H1 (cell line): ENCODE measurements around the gene ITFG2. TPM values are rescaled to one million over a fixed set of nuclear protein-coding genes. Genes with fewer than 3 reads are reported as not detected.
A peak's percentile ranks its signal among the peaks of the same experiment; 100 is the strongest.

Experiments
- CTCF ChIA-PET: fragments of 300-600 bp; sonication (Branson Sonifier 250); formaldehyde crosslinking; loops from one replicate; lab custom pipeline; 2021; ENCODE audit not compliant: partially characterized antibody; lab: Charles Lee
- POLR2A ChIA-PET: fragments of 300-600 bp; sonication (Branson Sonifier 250); formaldehyde crosslinking; loops from one replicate; lab custom pipeline; 2021; ENCODE audit warnings: inconsistent platforms; ENCODE audit not compliant: partially characterized antibody; lab: Charles Lee
- DNase-seq, 2 experiments: peaks; one replicate each; pipeline versions ENCODE4 v3.0.0 to v3.0.0-alpha.2; 2010 to 2022; ENCODE audit warnings: low spot score in 2 of 2, low read depth in 1 of 2, mixed read lengths in 1 of 2
- FAIRE-seq: peaks from 2 replicates; lab custom pipeline; 2011; peaks lifted over from hg19 to GRCh38; lab: Jason Lieb, UNC
- H2AFZ ChIP-seq: 2 replicates; pipeline ENCODE4 v1.8.1; 2012; ENCODE audit warnings: low read length, inconsistent platforms
- H2AK5ac ChIP-seq: 2 replicates; pipeline ENCODE4 v1.6.1; 2013; ENCODE audit warnings: low read depth, low read length
- H2BK120ac ChIP-seq: replicated peaks from 2 replicates; pipeline ENCODE3; 2013; ENCODE audit warnings: low read depth, low read length, inconsistent platforms
- H2BK12ac ChIP-seq: 2 replicates; pipeline ENCODE4 v1.6.1; 2013; ENCODE audit warnings: low read depth, low read length
- H2BK15ac ChIP-seq: 2 replicates; pipeline ENCODE4 v1.6.1; 2013; ENCODE audit warnings: low read length
- H2BK20ac ChIP-seq: 2 replicates; pipeline ENCODE4 v1.6.1; 2013; ENCODE audit warnings: low read length
- H2BK5ac ChIP-seq: 2 replicates; pipeline ENCODE4 v1.6.1; 2013; ENCODE audit warnings: low read depth, low read length
- H3K14ac ChIP-seq: 2 replicates; pipeline ENCODE4 v1.6.1; 2013; ENCODE audit warnings: inconsistent platforms; ENCODE audit not compliant: insufficient read length
- H3K18ac ChIP-seq: 2 replicates; pipeline ENCODE4 v1.6.1; 2013; ENCODE audit warnings: low read length; ENCODE audit errors: extremely low read depth
- H3K23ac ChIP-seq: 2 replicates; pipeline ENCODE4 v1.6.1; 2013; ENCODE audit warnings: inconsistent platforms; ENCODE audit not compliant: insufficient read length
- H3K23me2 ChIP-seq: 2 replicates; pipeline ENCODE4 v1.6.1; 2013; ENCODE audit warnings: low read depth, low read length
- H3K27ac ChIP-seq: 2 replicates; pipeline ENCODE4 v1.6.1; 2011; ENCODE audit warnings: low read depth, low read length, inconsistent platforms
- H3K27me3 ChIP-seq, 4 experiments: replicated peaks in 1 of 4; 1 replicate in 1 of 4; 2 replicates in 3 of 4; pipeline versions ENCODE4 v1.6.1 to v1.8.1; 2011 to 2013; ENCODE audit warnings: low read length in 3 of 4, mild to moderate bottlenecking in 3 of 4, inconsistent platforms in 2 of 4, mixed read lengths in 2 of 4, moderate library complexity in 1 of 4; ENCODE audit not compliant: control insufficient read depth in 3 of 4, insufficient read depth in 3 of 4; ENCODE audit errors: extremely low read depth in 1 of 4
- H3K36me3 ChIP-seq, 4 experiments: 2 replicates each; pipeline versions ENCODE4 v1.6.1 to v1.8.1; 2011 to 2013; ENCODE audit warnings: mild to moderate bottlenecking in 4 of 4, low read length in 3 of 4, moderate library complexity in 2 of 4, control low read depth in 1 of 4, inconsistent platforms in 1 of 4; ENCODE audit not compliant: insufficient read depth in 4 of 4, control insufficient read depth in 2 of 4
- H3K4ac ChIP-seq: replicated peaks from 2 replicates; pipeline ENCODE3; 2013; ENCODE audit warnings: low read length, low read depth, mixed read lengths, inconsistent platforms; ENCODE audit not compliant: insufficient read length
- H3K4me1 ChIP-seq, 4 experiments: replicated peaks in 1 of 4; 1 replicate in 1 of 4; 2 replicates in 3 of 4; pipeline versions ENCODE4 v1.6.1 to v1.8.1; 2011 to 2013; ENCODE audit warnings: low read length in 3 of 4, inconsistent platforms in 2 of 4, mixed read lengths in 1 of 4; ENCODE audit not compliant: insufficient read depth in 4 of 4, control insufficient read depth in 3 of 4
- H3K4me2 ChIP-seq, 2 experiments: 2 replicates each; pipeline versions ENCODE4 v1.6.1 to v1.8.1; 2011 to 2013; ENCODE audit warnings: low read depth in 2 of 2, low read length in 2 of 2, control low read depth in 1 of 2, inconsistent platforms in 1 of 2, mild to moderate bottlenecking in 1 of 2; ENCODE audit not compliant: insufficient read depth in 1 of 2
- H3K4me3 ChIP-seq, 4 experiments: fragments of 200-600, 300-600 bp in 1 of 4; sonication (generic), shearing (Covaris generic), sonication (Bioruptor Twin) in 1 of 4; 2 replicates each; pipeline versions ENCODE4 v1.5.1 to v1.8.1; 2011 to 2016; ENCODE audit warnings: low read length in 4 of 4, low read depth in 3 of 4, control low read depth in 2 of 4, inconsistent platforms in 2 of 4, mild to moderate bottlenecking in 2 of 4, mixed read lengths in 1 of 4, moderate library complexity in 1 of 4; ENCODE audit not compliant: insufficient read depth in 2 of 4; ENCODE audit errors: extremely low read depth in 1 of 4
- H3K56ac ChIP-seq: replicated peaks from 2 replicates; pipeline ENCODE3; 2013; ENCODE audit warnings: low read depth, mild to moderate bottlenecking, mixed read lengths, low read length, inconsistent platforms; ENCODE audit not compliant: insufficient read length
- H3K79me1 ChIP-seq: 2 replicates; pipeline ENCODE4 v1.6.1; 2013; ENCODE audit warnings: low read depth, low read length, control low read depth
- H3K79me2 ChIP-seq, 2 experiments: 2 replicates each; pipeline versions ENCODE4 v1.6.1 to v1.8.1; 2012 to 2013; ENCODE audit warnings: low read length in 2 of 2, mild to moderate bottlenecking in 2 of 2, inconsistent platforms in 1 of 2; ENCODE audit not compliant: insufficient read depth in 2 of 2, control insufficient read depth in 1 of 2
- H3K9ac ChIP-seq, 4 experiments: replicated peaks in 1 of 4; 1 replicate in 1 of 4; 2 replicates in 3 of 4; pipeline versions ENCODE4 v1.6.1 to v1.8.1; 2011 to 2013; ENCODE audit warnings: low read depth in 3 of 4, low read length in 3 of 4, control low read depth in 2 of 4, mild to moderate bottlenecking in 2 of 4, moderate library complexity in 2 of 4, inconsistent platforms in 1 of 4; ENCODE audit errors: extremely low read depth in 1 of 4
- H3K9me3 ChIP-seq, 2 experiments: 2 replicates each; pipeline versions ENCODE4 v1.6.1 to v1.8.1; 2012 to 2013; ENCODE audit warnings: mild to moderate bottlenecking in 2 of 2, moderate library complexity in 2 of 2, control low read depth in 1 of 2, inconsistent platforms in 1 of 2, low read depth in 1 of 2, low read length in 1 of 2, mixed read lengths in 1 of 2; ENCODE audit not compliant: insufficient read depth in 2 of 2
- H4K20me1 ChIP-seq, 2 experiments: replicated peaks in 1 of 2; 2 replicates each; pipeline versions ENCODE3 to v1.8.1; 2011 to 2013; ENCODE audit warnings: inconsistent platforms in 2 of 2, low read length in 2 of 2, mild to moderate bottlenecking in 1 of 2; ENCODE audit not compliant: insufficient read depth in 2 of 2, control insufficient read depth in 1 of 2
- H4K5ac ChIP-seq: 2 replicates; pipeline ENCODE4 v1.6.1; 2013; ENCODE audit warnings: low read length, low read depth, mixed read lengths, inconsistent platforms; ENCODE audit not compliant: insufficient read length
- H4K8ac ChIP-seq: 2 replicates; pipeline ENCODE4 v1.8.0; 2013; ENCODE audit warnings: mild to moderate bottlenecking, moderate library complexity, low read length, inconsistent platforms; ENCODE audit not compliant: insufficient read depth; ENCODE audit errors: extremely low read depth
- H4K91ac ChIP-seq: replicated peaks from 2 replicates; pipeline ENCODE3; 2013; ENCODE audit warnings: low read length, mixed read lengths, inconsistent platforms; ENCODE audit not compliant: insufficient read length
- BRCA1 ChIP-seq: IDR thresholded peaks from 2 replicates; pipeline ENCODE4 v1.6.1; 2012; ENCODE audit warnings: low read depth, low read length, improper control_type of control experiment
- CTBP2 ChIP-seq: IDR thresholded peaks from 2 replicates; pipeline ENCODE4 v1.7.0; 2011; ENCODE audit warnings: borderline replicate concordance, mild to moderate bottlenecking, moderate library complexity, mixed read lengths, low read length; ENCODE audit not compliant: insufficient read depth, insufficient read length
- GTF2F1 ChIP-seq: IDR thresholded peaks from 2 replicates; pipeline ENCODE4 v1.6.1; 2012; ENCODE audit warnings: low read depth, low read length, improper control_type of control experiment, borderline replicate concordance
- KDM4A ChIP-seq: IDR thresholded peaks from one replicate; pipeline ENCODE4 v1.7.1; 2012; ENCODE audit warnings: low read depth, mild to moderate bottlenecking, moderate library complexity, low read length, inconsistent platforms; ENCODE audit not compliant: severe bottlenecking
- NANOG ChIP-seq: IDR thresholded peaks from 2 replicates; pipeline ENCODE4 v1.6.1; 2011; ENCODE audit warnings: low read length, low read depth, mild to moderate bottlenecking, inconsistent platforms; ENCODE audit not compliant: insufficient read depth, poor library complexity, severe bottlenecking
- RAD21 ChIP-seq, 2 experiments: IDR thresholded peaks in 1 of 2; conservative IDR thresholded peaks in 1 of 2; 2 replicates each; pipeline ENCODE4 v1.6.1; 2011; ENCODE audit warnings: low read depth in 2 of 2, low read length in 2 of 2, improper control_type of control experiment in 1 of 2, inconsistent platforms in 1 of 2, mild to moderate bottlenecking in 1 of 2, moderate library complexity in 1 of 2
- RBBP5 ChIP-seq: IDR thresholded peaks from 2 replicates; pipeline ENCODE4 v1.7.1; 2012; ENCODE audit warnings: low read depth, mild to moderate bottlenecking, inconsistent platforms, low read length, moderate library complexity, borderline replicate concordance
- TAF7 ChIP-seq: optimal IDR thresholded peaks from 2 replicates; pipeline ENCODE3; 2011; ENCODE audit warnings: low read depth, mild to moderate bottlenecking, inconsistent platforms, low read length, moderate library complexity, borderline replicate concordance
- WGBS, 2 experiments: shearing (Covaris generic) in 1 of 2; methylation state at CpG; one replicate each; pipeline versions ENCODE4 v1.1.6 to v1.1.7; 2013 to 2015; ENCODE audit warnings: low lambda C conversion rate in 2 of 2, mixed read lengths in 2 of 2, inconsistent platforms in 1 of 2, low coverage in 1 of 2, missing lambda C conversion rate in 1 of 2; ENCODE audit not compliant: insufficient replicate concordance in 2 of 2, insufficient coverage in 1 of 2, insufficient read length in 1 of 2; ENCODE audit errors: extremely low coverage in 1 of 2, missing lambda C conversion rate in 1 of 2; 5-methylcytosine and 5-hydroxymethylcytosine counted together
- polyA plus RNA-seq, 7 experiments: library from polyadenylated mRNA; depleted of rRNA in 3 of 7; stranded (reverse) in 5 of 7; unstranded in 2 of 7; fragments of >200 nt in 5 of 7; fragments of 200-250 nt in 2 of 7; gene quantifications; 1 replicate in 5 of 7; 2 replicates in 1 of 7; 4 replicates in 1 of 7; pipeline versions ENCODE4 v1.2.1 to v1.2.3, GENCODE V29; 2011 to 2013; ENCODE audit warnings: missing spikeins in 2 of 7, mixed read lengths in 2 of 7
- total RNA-seq: library from RNA; stranded (reverse); fragmentation: NEBNext Ultra II Directional; extraction: Animal tissue kit (Norgen Biotek cat#: 25700); gene quantifications from 2 replicates; pipeline ENCODE4 v1.2.1, GENCODE V29; 2021
- TF ChIP-seq, protein P1 (sequence below): IDR thresholded peaks from 2 replicates; pipeline ENCODE4 v1.6.1; 2012; ENCODE audit warnings: low read length, inconsistent platforms

ITFG2 gene
- total and polyA plus RNA-seq, 2 of the 8 experiments (the other 6 are each of a cell fraction or from before 2014, with no cell fraction given), result 15.0 to 22.9 TPM

DNA sequence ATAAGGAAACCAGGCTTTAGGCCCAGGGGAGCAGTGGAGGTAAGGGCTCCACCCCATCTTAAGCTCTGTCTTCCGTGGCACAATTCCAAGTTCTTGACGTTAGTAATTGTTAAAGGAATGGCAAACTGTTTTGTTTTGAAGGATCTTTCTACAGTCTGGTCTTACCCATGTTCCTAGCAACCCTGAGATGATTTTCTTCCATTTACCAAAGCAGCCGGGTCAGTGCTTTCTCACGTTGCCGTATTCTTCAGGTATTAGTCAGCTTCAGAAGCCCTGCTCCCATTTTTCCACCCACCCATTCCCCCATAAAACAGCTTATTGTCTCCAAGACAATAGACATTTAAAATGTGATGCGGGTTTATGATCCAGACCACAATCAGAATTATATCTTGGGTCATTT lies 12.1 kb downstream of the ITFG2 start:
- Histone ChIP-seq H3K27me3 (no peaks in the 10 kb centered on the region), H3K4me2 (peak overlapping the region; percentile 39 to 43; a peak in 2 of 4 replicates), H4K20me1 (peaks cover 2 to 9% of the 10 kb centered on the region in 2 experiments), H3K79me1 (no peaks in the 10 kb centered on the region; the same call in 1 of the 2 replicates), H3K4me3 (no peak overlapping the region; a peak in 1 of 8 replicates), H3K23me2 (no peaks in the 10 kb centered on the region), H3K56ac (no peak overlapping the region), H4K8ac (no peak overlapping the region), H3K27ac (no peak overlapping the region), H3K9ac (no peak overlapping the region), H4K5ac (no peak overlapping the region), H3K14ac (no peak overlapping the region), H3K4ac (no peak overlapping the region), H2AK5ac (no peak overlapping the region), H2BK120ac (no peak overlapping the region), H2BK5ac (peak overlapping the region; percentile 24; the same call in 1 of the 2 replicates), H3K18ac (0 out of 2 replicates have a peak overlapping the region, but pooled peaks have one; percentile 5), H4K91ac (no peak overlapping the region), H2BK15ac (no peak overlapping the region), H3K4me1 (peaks cover 3 to 24% (median 10%) of the 10 kb centered on the region in 4 experiments), H3K23ac (no peak overlapping the region), H2BK12ac (no peak overlapping the region), H2AFZ (no peak overlapping the region), H3K79me2 (no peaks in the 10 kb centered on the region), H3K36me3 (peaks cover 12 to 45% (median 22%) of the 10 kb centered on the region in 4 experiments; a peak in 6 of 8 replicates), H2BK20ac (no peak overlapping the region), H3K9me3 (no peaks in the 10 kb centered on the region)
- CTCF ChIA-PET, result interaction anchor here (0.6 to 3.8 kb wide), 7 partner anchors 9 to 1823 kb away, joined by 3 to 19 read pairs (median 3); partner anchors contain the start of gene ITFG2
- POLR2A ChIA-PET, result interaction anchor here (1.1 to 8.7 kb wide), 7 partner anchors 9 to 120 kb away, joined by 3 to 58 read pairs (median 5); partner anchors contain the start of genes ITFG2, NRIP2 and TEX52
- WGBS, 2 experiments, result 83% methylated on average over 6 of the region's 6 CpGs; no CpG with 5 or more reads in 1 of the 2 experiments
- DNase-seq (no peak), FAIRE-seq (no peak)
- TF ChIP-seq NANOG (no peak), RAD21 (IDR thresholded peaks at IDR 0.05 in 1 of 2, conservative IDR thresholded peaks at IDR 0.05 in 1 of 2; ENCODE audit: low read depth in 2 of 2, low read length in 2 of 2) (no peak), CTBP2 (no peak), BRCA1 (no peak), GTF2F1 (no peak), RBBP5 (no peak), TAF7 (no peak), KDM4A (no peak)
- TF ChIP-seq, protein P1, sequence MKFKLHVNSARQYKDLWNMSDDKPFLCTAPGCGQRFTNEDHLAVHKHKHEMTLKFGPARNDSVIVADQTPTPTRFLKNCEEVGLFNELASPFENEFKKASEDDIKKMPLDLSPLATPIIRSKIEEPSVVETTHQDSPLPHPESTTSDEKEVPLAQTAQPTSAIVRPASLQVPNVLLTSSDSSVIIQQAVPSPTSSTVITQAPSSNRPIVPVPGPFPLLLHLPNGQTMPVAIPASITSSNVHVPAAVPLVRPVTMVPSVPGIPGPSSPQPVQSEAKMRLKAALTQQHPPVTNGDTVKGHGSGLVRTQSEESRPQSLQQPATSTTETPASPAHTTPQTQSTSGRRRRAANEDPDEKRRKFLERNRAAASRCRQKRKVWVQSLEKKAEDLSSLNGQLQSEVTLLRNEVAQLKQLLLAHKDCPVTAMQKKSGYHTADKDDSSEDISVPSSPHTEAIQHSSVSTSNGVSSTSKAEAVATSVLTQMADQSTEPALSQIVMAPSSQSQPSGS, result no peak
